ENCODE data around the gene TLE5.

TLE5 gene

DNA sequence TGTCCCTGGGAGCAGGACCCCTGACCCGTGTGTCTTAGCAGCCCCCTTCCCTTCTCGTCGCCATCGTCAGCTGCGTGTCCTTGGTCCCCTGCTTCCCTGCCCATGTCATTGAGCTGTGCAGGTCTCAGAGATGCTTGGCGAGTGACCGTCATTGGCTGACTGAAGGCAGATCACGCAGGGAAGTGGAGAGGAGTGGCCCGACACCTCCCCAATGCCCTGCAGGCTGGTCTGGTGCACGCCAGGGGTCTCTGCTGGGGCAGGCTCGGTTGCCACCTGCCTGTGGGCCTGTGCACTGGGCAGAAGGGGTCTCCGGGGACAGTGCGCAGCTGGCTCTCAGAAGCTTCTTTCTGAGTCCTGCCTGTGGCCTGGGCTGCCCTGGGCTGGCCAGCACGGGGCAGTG lies 38.0 kb upstream of the TLE5 start:
- no peak for DNase-seq (ENCODE audit: low read depth)
- no peak overlapping the region for H3K4me3 ChIP-seq (ENCODE audit: low read depth, low read length)
- TF ChIP-seq, protein P1, sequence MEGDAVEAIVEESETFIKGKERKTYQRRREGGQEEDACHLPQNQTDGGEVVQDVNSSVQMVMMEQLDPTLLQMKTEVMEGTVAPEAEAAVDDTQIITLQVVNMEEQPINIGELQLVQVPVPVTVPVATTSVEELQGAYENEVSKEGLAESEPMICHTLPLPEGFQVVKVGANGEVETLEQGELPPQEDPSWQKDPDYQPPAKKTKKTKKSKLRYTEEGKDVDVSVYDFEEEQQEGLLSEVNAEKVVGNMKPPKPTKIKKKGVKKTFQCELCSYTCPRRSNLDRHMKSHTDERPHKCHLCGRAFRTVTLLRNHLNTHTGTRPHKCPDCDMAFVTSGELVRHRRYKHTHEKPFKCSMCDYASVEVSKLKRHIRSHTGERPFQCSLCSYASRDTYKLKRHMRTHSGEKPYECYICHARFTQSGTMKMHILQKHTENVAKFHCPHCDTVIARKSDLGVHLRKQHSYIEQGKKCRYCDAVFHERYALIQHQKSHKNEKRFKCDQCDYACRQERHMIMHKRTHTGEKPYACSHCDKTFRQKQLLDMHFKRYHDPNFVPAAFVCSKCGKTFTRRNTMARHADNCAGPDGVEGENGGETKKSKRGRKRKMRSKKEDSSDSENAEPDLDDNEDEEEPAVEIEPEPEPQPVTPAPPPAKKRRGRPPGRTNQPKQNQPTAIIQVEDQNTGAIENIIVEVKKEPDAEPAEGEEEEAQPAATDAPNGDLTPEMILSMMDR (IDR thresholded peaks at IDR 0.05; ENCODE audit: insufficient read depth, low read depth, low read length, missing control alignments) = no peak

GRCh38 chr19:3099347-3100145 lies 37.3 kb upstream of the TLE5 start:
- no peak overlapping the region for H3K4me3 ChIP-seq (ENCODE audit: low read depth, low read length)
- TF ChIP-seq, protein P1 (IDR thresholded peaks at IDR 0.05; ENCODE audit: insufficient read depth, low read depth, low read length, missing control alignments) = no peak
- DNase-seq (ENCODE audit: low read depth) = no peak

- peak; percentile 24 for DNase-seq (ENCODE audit: low read depth)
- H3K4me3 ChIP-seq (ENCODE audit: low read depth, low read length) = no peak overlapping the region
- TF ChIP-seq, protein P1 (IDR thresholded peaks at IDR 0.05; ENCODE audit: insufficient read depth, low read depth, low read length, missing control alignments) = no peak
Observed at GRCh38 chr19:3098515-3099346, 36.4 kb upstream of the TLE5 start.

GRCh38 chr19:3098141-3098514 lies 35.8 kb upstream of the TLE5 start:
- H3K4me3 ChIP-seq (ENCODE audit: low read depth, low read length) = no peak overlapping the region

GRCh38 chr19:3097442-3097871 lies 35.2 kb upstream of the TLE5 start:
- H3K4me3 ChIP-seq (ENCODE audit: low read depth, low read length) = no peak overlapping the region
- TF ChIP-seq, protein P1 (IDR thresholded peaks at IDR 0.05; ENCODE audit: insufficient read depth, low read depth, low read length, missing control alignments) = no peak
- DNase-seq (ENCODE audit: low read depth) = no peak

More at GRCh38 chr19:3098141-3098514, 35.8 kb upstream of the TLE5 start:
- no peak for DNase-seq (ENCODE audit: low read depth)
- TF ChIP-seq, protein P1 (IDR thresholded peaks at IDR 0.05; ENCODE audit: insufficient read depth, low read depth, low read length, missing control alignments) = no peak

DNA sequence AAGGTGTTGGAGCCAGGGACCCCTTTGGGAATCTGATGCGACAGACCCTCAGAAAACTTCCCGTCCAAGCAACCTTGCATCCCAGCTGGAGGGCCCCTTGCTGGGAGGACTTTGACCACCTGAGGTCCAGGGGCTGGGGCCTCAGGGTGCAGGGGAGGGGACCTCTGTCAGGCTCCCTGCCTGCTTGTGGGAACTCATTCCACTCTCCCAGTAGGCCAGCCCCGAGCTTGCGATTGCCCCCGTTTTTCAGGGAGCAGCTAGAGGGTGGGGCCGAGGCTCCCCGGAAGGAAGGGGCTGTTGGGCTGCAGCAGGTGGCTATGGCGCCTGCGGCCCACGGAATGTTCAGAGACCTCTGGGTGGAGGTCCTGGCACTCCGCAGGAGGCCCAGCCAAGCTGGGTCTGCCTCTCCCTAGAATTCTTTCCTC lies 34.6 kb upstream of the TLE5 start:
- no peak for DNase-seq (ENCODE audit: low read depth)
- TF ChIP-seq, protein P1 (IDR thresholded peaks at IDR 0.05; ENCODE audit: insufficient read depth, low read depth, low read length, missing control alignments) = no peak
- H3K4me3 ChIP-seq (ENCODE audit: low read depth, low read length) = no peak overlapping the region
